GM18870 (cell line): Measurements from ENCODE around the gene GFPT2.

Experiments used
- ATAC-seq: cut with Tn5 transposase; IDR thresholded peaks from one replicate; pipeline ENCODE4 v1.9.1; 2021; ENCODE audit warnings: moderate library complexity; ENCODE audit not compliant: unreplicated experiment

The GFPT2 gene

GRCh38 chr5:180334751-180335613 lies 18.2 kb downstream of the GFPT2 start:
- no peak for ATAC-seq

GRCh38 chr5:180334176-180334575 lies 19.0 kb downstream of the GFPT2 start:
- ATAC-seq: no peak

- ATAC-seq: no peak
These were observed 19.5 kb downstream of the GFPT2 start for GRCh38 chr5:180333661-180334060.

- no peak for ATAC-seq
These were observed 20.3 kb downstream of the GFPT2 start for GRCh38 chr5:180332861-180333260.

GRCh38 chr5:180332051-180332517 lies 21.1 kb downstream of the GFPT2 start:
- ATAC-seq: no peak

- ATAC-seq: no peak
These were observed 21.5 kb downstream of the GFPT2 start for GRCh38 chr5:180331647-180331950.

- no peak for ATAC-seq
These were observed 22.1 kb downstream of the GFPT2 start for GRCh38 chr5:180330810-180331646.

GRCh38 chr5:180330270-180330648 lies 22.9 kb downstream of the GFPT2 start:
- no peak for ATAC-seq

GRCh38 chr5:180329606-180330269 lies 23.4 kb downstream of the GFPT2 start:
- no peak for ATAC-seq

GRCh38 chr5:180329138-180329435 lies 24.0 kb downstream of the GFPT2 start:
- ATAC-seq: no peak

- no peak for ATAC-seq
These were observed 24.6 kb downstream of the GFPT2 start for GRCh38 chr5:180328296-180329137.

- ATAC-seq: no peak
These were observed 26.1 kb downstream of the GFPT2 start for GRCh38 chr5:180326989-180327565.

- no peak for ATAC-seq
These were observed 28.6 kb downstream of the GFPT2 start for GRCh38 chr5:180324601-180324950.

GRCh38 chr5:180323941-180324600 lies 29.1 kb downstream of the GFPT2 start:
- no peak for ATAC-seq

- ATAC-seq: no peak
These were observed 30.0 kb downstream of the GFPT2 start for GRCh38 chr5:180323160-180323559.

GRCh38 chr5:180318456-180319089 lies 34.6 kb downstream of the GFPT2 start:
- no peak for ATAC-seq

GRCh38 chr5:180316586-180316985 lies 36.5 kb downstream of the GFPT2 start:
- ATAC-seq: no peak

GRCh38 chr5:180315762-180316212 lies 37.3 kb downstream of the GFPT2 start:
- ATAC-seq: no peak

GRCh38 chr5:180313677-180314505 lies 39.2 kb downstream of the GFPT2 start:
- peak; percentile 84 for ATAC-seq
